H1 (cell line): ENCODE data around the gene GRK6. TPM values are rescaled to one million over a fixed set of nuclear protein-coding genes. Genes with fewer than 3 reads are reported as not detected.
A peak's percentile ranks its signal among the peaks of the same experiment; 100 is the strongest.

ENCODE experiments used
- CTCF ChIA-PET: fragments of 300-600 bp; sonication (Branson Sonifier 250); formaldehyde crosslinking; loops from one replicate; lab custom pipeline; 2021; ENCODE audit not compliant: partially characterized antibody; lab: Charles Lee
- POLR2A ChIA-PET: fragments of 300-600 bp; sonication (Branson Sonifier 250); formaldehyde crosslinking; loops from one replicate; lab custom pipeline; 2021; ENCODE audit warnings: inconsistent platforms; ENCODE audit not compliant: partially characterized antibody; lab: Charles Lee
- DNase-seq, 2 experiments: peaks; one replicate each; pipeline versions ENCODE4 v3.0.0 to v3.0.0-alpha.2; 2010 to 2022; ENCODE audit warnings: low spot score in 2 of 2, low read depth in 1 of 2, mixed read lengths in 1 of 2
- FAIRE-seq: peaks from 2 replicates; lab custom pipeline; 2011; peaks lifted over from hg19 to GRCh38; lab: Jason Lieb, UNC
- H2AFZ ChIP-seq: 2 replicates; pipeline ENCODE4 v1.8.1; 2012; ENCODE audit warnings: low read length, inconsistent platforms
- H2AK5ac ChIP-seq: 2 replicates; pipeline ENCODE4 v1.6.1; 2013; ENCODE audit warnings: low read depth, low read length
- H2BK120ac ChIP-seq: replicated peaks from 2 replicates; pipeline ENCODE3; 2013; ENCODE audit warnings: low read depth, low read length, inconsistent platforms
- H2BK12ac ChIP-seq: 2 replicates; pipeline ENCODE4 v1.6.1; 2013; ENCODE audit warnings: low read depth, low read length
- H2BK15ac ChIP-seq: 2 replicates; pipeline ENCODE4 v1.6.1; 2013; ENCODE audit warnings: low read length
- H2BK20ac ChIP-seq: 2 replicates; pipeline ENCODE4 v1.6.1; 2013; ENCODE audit warnings: low read length
- H2BK5ac ChIP-seq: 2 replicates; pipeline ENCODE4 v1.6.1; 2013; ENCODE audit warnings: low read depth, low read length
- H3K14ac ChIP-seq: 2 replicates; pipeline ENCODE4 v1.6.1; 2013; ENCODE audit warnings: inconsistent platforms; ENCODE audit not compliant: insufficient read length
- H3K18ac ChIP-seq: 2 replicates; pipeline ENCODE4 v1.6.1; 2013; ENCODE audit warnings: low read length; ENCODE audit errors: extremely low read depth
- H3K23ac ChIP-seq: 2 replicates; pipeline ENCODE4 v1.6.1; 2013; ENCODE audit warnings: inconsistent platforms; ENCODE audit not compliant: insufficient read length
- H3K23me2 ChIP-seq: 2 replicates; pipeline ENCODE4 v1.6.1; 2013; ENCODE audit warnings: low read depth, low read length
- H3K27ac ChIP-seq: 2 replicates; pipeline ENCODE4 v1.6.1; 2011; ENCODE audit warnings: low read depth, low read length, inconsistent platforms
- H3K27me3 ChIP-seq, 4 experiments: replicated peaks in 1 of 4; 1 replicate in 1 of 4; 2 replicates in 3 of 4; pipeline versions ENCODE4 v1.6.1 to v1.8.1; 2011 to 2013; ENCODE audit warnings: low read length in 3 of 4, mild to moderate bottlenecking in 3 of 4, inconsistent platforms in 2 of 4, mixed read lengths in 2 of 4, moderate library complexity in 1 of 4; ENCODE audit not compliant: control insufficient read depth in 3 of 4, insufficient read depth in 3 of 4; ENCODE audit errors: extremely low read depth in 1 of 4
- H3K36me3 ChIP-seq, 4 experiments: 2 replicates each; pipeline versions ENCODE4 v1.6.1 to v1.8.1; 2011 to 2013; ENCODE audit warnings: mild to moderate bottlenecking in 4 of 4, low read length in 3 of 4, moderate library complexity in 2 of 4, control low read depth in 1 of 4, inconsistent platforms in 1 of 4; ENCODE audit not compliant: insufficient read depth in 4 of 4, control insufficient read depth in 2 of 4
- H3K4ac ChIP-seq: replicated peaks from 2 replicates; pipeline ENCODE3; 2013; ENCODE audit warnings: low read length, low read depth, mixed read lengths, inconsistent platforms; ENCODE audit not compliant: insufficient read length
- H3K4me1 ChIP-seq, 4 experiments: replicated peaks in 1 of 4; 1 replicate in 1 of 4; 2 replicates in 3 of 4; pipeline versions ENCODE4 v1.6.1 to v1.8.1; 2011 to 2013; ENCODE audit warnings: low read length in 3 of 4, inconsistent platforms in 2 of 4, mixed read lengths in 1 of 4; ENCODE audit not compliant: insufficient read depth in 4 of 4, control insufficient read depth in 3 of 4
- H3K4me2 ChIP-seq, 2 experiments: 2 replicates each; pipeline versions ENCODE4 v1.6.1 to v1.8.1; 2011 to 2013; ENCODE audit warnings: low read depth in 2 of 2, low read length in 2 of 2, control low read depth in 1 of 2, inconsistent platforms in 1 of 2, mild to moderate bottlenecking in 1 of 2; ENCODE audit not compliant: insufficient read depth in 1 of 2
- H3K4me3 ChIP-seq, 4 experiments: fragments of 200-600, 300-600 bp in 1 of 4; sonication (generic), shearing (Covaris generic), sonication (Bioruptor Twin) in 1 of 4; 2 replicates each; pipeline versions ENCODE4 v1.5.1 to v1.8.1; 2011 to 2016; ENCODE audit warnings: low read length in 4 of 4, low read depth in 3 of 4, control low read depth in 2 of 4, inconsistent platforms in 2 of 4, mild to moderate bottlenecking in 2 of 4, mixed read lengths in 1 of 4, moderate library complexity in 1 of 4; ENCODE audit not compliant: insufficient read depth in 2 of 4; ENCODE audit errors: extremely low read depth in 1 of 4
- H3K56ac ChIP-seq: replicated peaks from 2 replicates; pipeline ENCODE3; 2013; ENCODE audit warnings: low read depth, mild to moderate bottlenecking, mixed read lengths, low read length, inconsistent platforms; ENCODE audit not compliant: insufficient read length
- H3K79me1 ChIP-seq: 2 replicates; pipeline ENCODE4 v1.6.1; 2013; ENCODE audit warnings: low read depth, low read length, control low read depth
- H3K79me2 ChIP-seq, 2 experiments: 2 replicates each; pipeline versions ENCODE4 v1.6.1 to v1.8.1; 2012 to 2013; ENCODE audit warnings: low read length in 2 of 2, mild to moderate bottlenecking in 2 of 2, inconsistent platforms in 1 of 2; ENCODE audit not compliant: insufficient read depth in 2 of 2, control insufficient read depth in 1 of 2
- H3K9ac ChIP-seq, 4 experiments: replicated peaks in 1 of 4; 1 replicate in 1 of 4; 2 replicates in 3 of 4; pipeline versions ENCODE4 v1.6.1 to v1.8.1; 2011 to 2013; ENCODE audit warnings: low read depth in 3 of 4, low read length in 3 of 4, control low read depth in 2 of 4, mild to moderate bottlenecking in 2 of 4, moderate library complexity in 2 of 4, inconsistent platforms in 1 of 4; ENCODE audit errors: extremely low read depth in 1 of 4
- H3K9me3 ChIP-seq, 2 experiments: 2 replicates each; pipeline versions ENCODE4 v1.6.1 to v1.8.1; 2012 to 2013; ENCODE audit warnings: mild to moderate bottlenecking in 2 of 2, moderate library complexity in 2 of 2, control low read depth in 1 of 2, inconsistent platforms in 1 of 2, low read depth in 1 of 2, low read length in 1 of 2, mixed read lengths in 1 of 2; ENCODE audit not compliant: insufficient read depth in 2 of 2
- H4K20me1 ChIP-seq, 2 experiments: replicated peaks in 1 of 2; 2 replicates each; pipeline versions ENCODE3 to v1.8.1; 2011 to 2013; ENCODE audit warnings: inconsistent platforms in 2 of 2, low read length in 2 of 2, mild to moderate bottlenecking in 1 of 2; ENCODE audit not compliant: insufficient read depth in 2 of 2, control insufficient read depth in 1 of 2
- H4K5ac ChIP-seq: 2 replicates; pipeline ENCODE4 v1.6.1; 2013; ENCODE audit warnings: low read length, low read depth, mixed read lengths, inconsistent platforms; ENCODE audit not compliant: insufficient read length
- H4K8ac ChIP-seq: 2 replicates; pipeline ENCODE4 v1.8.0; 2013; ENCODE audit warnings: mild to moderate bottlenecking, moderate library complexity, low read length, inconsistent platforms; ENCODE audit not compliant: insufficient read depth; ENCODE audit errors: extremely low read depth
- H4K91ac ChIP-seq: replicated peaks from 2 replicates; pipeline ENCODE3; 2013; ENCODE audit warnings: low read length, mixed read lengths, inconsistent platforms; ENCODE audit not compliant: insufficient read length
- BACH1 ChIP-seq: IDR thresholded peaks from 2 replicates; pipeline ENCODE4 v1.6.1; 2012; ENCODE audit warnings: low read length, improper control_type of control experiment
- BCL11A ChIP-seq, 2 experiments: IDR thresholded peaks; one replicate each; pipeline ENCODE4 v1.6.1; 2011; ENCODE audit warnings: low read depth in 2 of 2, low read length in 2 of 2, mild to moderate bottlenecking in 2 of 2
- CBX8 ChIP-seq: fragments of 300-800, 300-1000 bp; sonication (generic); IDR thresholded peaks from 2 replicates; pipeline ENCODE4 v1.7.1; 2016; ENCODE audit warnings: low read depth, low read length, borderline replicate concordance
- E2F6 ChIP-seq: IDR thresholded peaks from 2 replicates; pipeline ENCODE4 v1.6.1; 2012; ENCODE audit warnings: inconsistent platforms
- NRF1 ChIP-seq: IDR thresholded peaks from 2 replicates; pipeline ENCODE4 v1.6.1; 2011; ENCODE audit warnings: mild to moderate bottlenecking, low read depth, low read length, improper control_type of control experiment
- POU5F1 ChIP-seq: IDR thresholded peaks from 2 replicates; pipeline ENCODE4 v1.6.1; 2011; ENCODE audit warnings: low read depth, mild to moderate bottlenecking, low read length, moderate library complexity
- RAD21 ChIP-seq, 2 experiments: IDR thresholded peaks in 1 of 2; conservative IDR thresholded peaks in 1 of 2; 2 replicates each; pipeline ENCODE4 v1.6.1; 2011; ENCODE audit warnings: low read depth in 2 of 2, low read length in 2 of 2, improper control_type of control experiment in 1 of 2, inconsistent platforms in 1 of 2, mild to moderate bottlenecking in 1 of 2, moderate library complexity in 1 of 2
- SP1 ChIP-seq: IDR thresholded peaks from 2 replicates; pipeline ENCODE4 v1.6.1; 2011; ENCODE audit warnings: low read depth, low read length
- SP4 ChIP-seq: IDR thresholded peaks from 2 replicates; pipeline ENCODE4 v1.6.1; 2012; ENCODE audit warnings: low read length, inconsistent platforms
- SRF ChIP-seq: IDR thresholded peaks from 2 replicates; pipeline ENCODE4 v1.6.1; 2011; ENCODE audit warnings: mild to moderate bottlenecking, low read depth, low read length, moderate library complexity
- TAF7 ChIP-seq: optimal IDR thresholded peaks from 2 replicates; pipeline ENCODE3; 2011; ENCODE audit warnings: low read depth, mild to moderate bottlenecking, inconsistent platforms, low read length, moderate library complexity, borderline replicate concordance
- TCF12 ChIP-seq: IDR thresholded peaks from 2 replicates; pipeline ENCODE4 v1.6.1; 2011; ENCODE audit warnings: low read depth, mild to moderate bottlenecking, low read length
- WGBS, 2 experiments: shearing (Covaris generic) in 1 of 2; methylation state at CpG; one replicate each; pipeline versions ENCODE4 v1.1.6 to v1.1.7; 2013 to 2015; ENCODE audit warnings: low lambda C conversion rate in 2 of 2, mixed read lengths in 2 of 2, inconsistent platforms in 1 of 2, low coverage in 1 of 2, missing lambda C conversion rate in 1 of 2; ENCODE audit not compliant: insufficient replicate concordance in 2 of 2, insufficient coverage in 1 of 2, insufficient read length in 1 of 2; ENCODE audit errors: extremely low coverage in 1 of 2, missing lambda C conversion rate in 1 of 2; 5-methylcytosine and 5-hydroxymethylcytosine counted together
- polyA plus RNA-seq, 7 experiments: library from polyadenylated mRNA; depleted of rRNA in 3 of 7; stranded (reverse) in 5 of 7; unstranded in 2 of 7; fragments of >200 nt in 5 of 7; fragments of 200-250 nt in 2 of 7; gene quantifications; 1 replicate in 5 of 7; 2 replicates in 1 of 7; 4 replicates in 1 of 7; pipeline versions ENCODE4 v1.2.1 to v1.2.3, GENCODE V29; 2011 to 2013; ENCODE audit warnings: missing spikeins in 2 of 7, mixed read lengths in 2 of 7
- total RNA-seq: library from RNA; stranded (reverse); fragmentation: NEBNext Ultra II Directional; extraction: Animal tissue kit (Norgen Biotek cat#: 25700); gene quantifications from 2 replicates; pipeline ENCODE4 v1.2.1, GENCODE V29; 2021

The GRK6 gene
- total and polyA plus RNA-seq, 2 of the 8 experiments (the other 6 are each of a cell fraction or from before 2014, with no cell fraction given): 31.8 to 57.8 TPM

- H4K8ac ChIP-seq: no peak overlapping the region
- H3K4me3 ChIP-seq: peak overlapping the region in 3 of 4 experiments; percentile 55 to 92 (median 69); a peak in 3 of 8 replicates
- no peak overlapping the region for H4K5ac ChIP-seq
- H3K9ac ChIP-seq: peak overlapping the region in 3 of 4 experiments; percentile 37 to 94 (median 90); a peak in 4 of 7 replicates
- no peak overlapping the region for H2BK5ac ChIP-seq
- H3K27me3 ChIP-seq: no peaks in the 10 kb centered on the region
- H3K79me1 ChIP-seq: peaks cover 16% of the 10 kb centered on the region
- H2BK120ac ChIP-seq: no peak overlapping the region
- H3K23ac ChIP-seq: no peak overlapping the region
- no peak overlapping the region for H2BK20ac ChIP-seq
- no peak overlapping the region for H3K56ac ChIP-seq
- H3K4me2 ChIP-seq: peak overlapping the region; percentile 70 to 94
- 0 out of 2 replicates have a peak overlapping the region, but pooled peaks have one; percentile 84 for H2BK12ac ChIP-seq
- WGBS, 2 experiments: 90% methylated on average over 11 of the region's 11 CpGs; no CpG with 5 or more reads in 1 of the 2 experiments
- H2AFZ ChIP-seq: no peak overlapping the region
- peaks cover 0 to 26% of the 10 kb centered on the region in 2 experiments; a peak in 2 of 4 replicates for H3K79me2 ChIP-seq
- peaks cover 10% of the 10 kb centered on the region for H3K23me2 ChIP-seq
- ChIA-PET CTCF (interaction anchor here (0.6 to 7.1 kb wide), 15 partner anchors 10 to 92 kb away, joined by 3 to 57 read pairs (median 6); partner anchors contain the start of gene PFN3), POLR2A (interaction anchor here (0.7 to 24.2 kb wide), 15 partner anchors 11 to 88 kb away, joined by 3 to 460 read pairs (median 5); partner anchors contain the start of genes DDX41 and PRR7)
- no peak overlapping the region for H3K18ac ChIP-seq
- H3K9me3 ChIP-seq: no peaks in the 10 kb centered on the region
- H3K4ac ChIP-seq: no peak overlapping the region
- FAIRE-seq: no peak
- peak overlapping the region; percentile 81; the same call in 1 of the 2 replicates for H2BK15ac ChIP-seq
- DNase-seq: no peak
- peaks cover 2 to 19% (median 13%) of the 10 kb centered on the region in 4 experiments; a peak in 4 of 8 replicates for H3K36me3 ChIP-seq
- H3K27ac ChIP-seq: peak overlapping the region; percentile 56; the same call in 1 of the 2 replicates
- H4K91ac ChIP-seq: no peak overlapping the region
- no peak overlapping the region for H3K14ac ChIP-seq
- H4K20me1 ChIP-seq: peaks cover 15 to 22% of the 10 kb centered on the region in 2 experiments
- H2AK5ac ChIP-seq: no peak overlapping the region
- peaks cover 4 to 14% (median 9%) of the 10 kb centered on the region in 4 experiments; a peak in 6 of 7 replicates for H3K4me1 ChIP-seq
- no peak for TF ChIP-seq SP4
- no peak for TF ChIP-seq NRF1
- TF ChIP-seq POU5F1: no peak
- TF ChIP-seq BCL11A (IDR thresholded peaks at IDR 0.05; ENCODE audit: low read depth in 2 of 2, low read length in 2 of 2): no peak
- TF ChIP-seq TAF7: no peak
- TF ChIP-seq CBX8: no peak
- no peak for TF ChIP-seq SRF
- no peak for TF ChIP-seq TCF12
- TF ChIP-seq RAD21 (IDR thresholded peaks at IDR 0.05 in 1 of 2, conservative IDR thresholded peaks at IDR 0.05 in 1 of 2; ENCODE audit: low read depth in 2 of 2, low read length in 2 of 2): no peak
- no peak for TF ChIP-seq SP1
- no peak for TF ChIP-seq E2F6
- no peak for TF ChIP-seq BACH1
Observed at GRCh38 chr5:177427919-177428573, 1.6 kb downstream of the GRK6 start.
